ENCODE data around the gene INAVA. TPM values are rescaled to one million over a fixed set of nuclear protein-coding genes. Genes with fewer than 3 reads are reported as not detected.
"Not testable (repeated sequence)": the region's sequence is repeated elsewhere in the genome, so short reads cannot be mapped to it uniquely, and the experiment has no call there.

The INAVA gene
- polyA plus RNA-seq, 1 experiment = 0.16 TPM

DNA sequence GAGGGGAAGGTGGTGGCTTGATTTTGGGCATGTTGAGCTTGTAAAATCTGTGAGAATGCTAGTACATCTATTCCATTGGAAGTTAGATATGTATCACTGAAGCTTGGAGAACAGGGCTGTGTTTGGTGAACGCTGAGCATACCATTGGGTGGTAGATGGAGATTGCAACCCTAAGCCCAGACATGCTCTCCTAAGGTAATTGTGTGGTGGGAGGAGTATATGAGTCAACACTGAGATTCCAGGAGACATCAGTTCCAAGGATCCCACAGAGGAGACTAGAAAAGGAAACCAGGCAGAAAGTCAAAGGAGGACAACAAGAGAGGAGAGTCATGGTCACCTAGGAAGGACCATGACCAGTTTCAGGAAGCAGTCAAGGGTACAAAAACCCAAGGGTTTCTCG, 68.4 kb downstream of the INAVA start:
- Histone ChIP-seq H3K9me3 (ENCODE audit: control insufficient read depth, insufficient read depth, low read length) (no peaks in the 10 kb centered on the region), H3K4me3 (ENCODE audit: low read depth, low read length) (no peak overlapping the region), H3K27me3 (ENCODE audit: control insufficient read depth, insufficient read depth, low read length) (peaks cover 31% of the 10 kb centered on the region), H3K27ac (ENCODE audit: low read depth, low read length) (no peak overlapping the region)
- TF ChIP-seq, protein P1, sequence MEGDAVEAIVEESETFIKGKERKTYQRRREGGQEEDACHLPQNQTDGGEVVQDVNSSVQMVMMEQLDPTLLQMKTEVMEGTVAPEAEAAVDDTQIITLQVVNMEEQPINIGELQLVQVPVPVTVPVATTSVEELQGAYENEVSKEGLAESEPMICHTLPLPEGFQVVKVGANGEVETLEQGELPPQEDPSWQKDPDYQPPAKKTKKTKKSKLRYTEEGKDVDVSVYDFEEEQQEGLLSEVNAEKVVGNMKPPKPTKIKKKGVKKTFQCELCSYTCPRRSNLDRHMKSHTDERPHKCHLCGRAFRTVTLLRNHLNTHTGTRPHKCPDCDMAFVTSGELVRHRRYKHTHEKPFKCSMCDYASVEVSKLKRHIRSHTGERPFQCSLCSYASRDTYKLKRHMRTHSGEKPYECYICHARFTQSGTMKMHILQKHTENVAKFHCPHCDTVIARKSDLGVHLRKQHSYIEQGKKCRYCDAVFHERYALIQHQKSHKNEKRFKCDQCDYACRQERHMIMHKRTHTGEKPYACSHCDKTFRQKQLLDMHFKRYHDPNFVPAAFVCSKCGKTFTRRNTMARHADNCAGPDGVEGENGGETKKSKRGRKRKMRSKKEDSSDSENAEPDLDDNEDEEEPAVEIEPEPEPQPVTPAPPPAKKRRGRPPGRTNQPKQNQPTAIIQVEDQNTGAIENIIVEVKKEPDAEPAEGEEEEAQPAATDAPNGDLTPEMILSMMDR (IDR thresholded peaks at IDR 0.05; ENCODE audit: low read depth, low read length) = no peak
- CTCF ChIA-PET = interaction anchor here (1.3 kb wide), 1 partner anchor 9 kb away, joined by 7 read pairs; no protein-coding TSS in a partner anchor
- DNase-seq (ENCODE audit: low read depth, low spot score) = no peak
- POLR2A ChIA-PET = no interaction called here

DNA sequence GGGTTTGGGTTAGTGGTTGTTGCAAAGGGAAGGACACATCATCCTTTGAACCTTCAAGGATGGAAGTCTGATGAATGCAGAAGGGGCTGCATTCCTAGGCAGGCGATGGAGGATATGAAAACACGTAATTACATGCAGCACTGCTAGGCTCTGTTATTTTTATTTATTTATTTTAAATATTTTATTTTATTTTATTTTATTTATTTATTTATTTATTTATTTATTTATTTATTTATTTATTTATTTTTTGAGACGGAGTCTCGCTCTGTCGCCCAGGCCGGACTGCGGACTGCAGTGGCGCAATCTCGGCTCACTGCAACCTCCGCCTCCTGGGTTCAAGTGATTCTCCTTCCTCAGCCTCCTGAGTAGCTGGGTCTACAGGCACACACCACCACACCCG, 69.2 kb downstream of the INAVA start:
- POLR2A ChIA-PET; H3K4me3 ChIP-seq (ENCODE audit: low read depth, low read length); H3K27ac ChIP-seq (ENCODE audit: low read depth, low read length); DNase-seq (ENCODE audit: low read depth, low spot score); H3K9me3 ChIP-seq (ENCODE audit: control insufficient read depth, insufficient read depth, low read length): not testable (repeated sequence)
- CTCF ChIA-PET = interaction anchor here (0.7 kb wide), 1 partner anchor 12 kb away, joined by 3 read pairs; no protein-coding TSS in a partner anchor
- H3K27me3 ChIP-seq (ENCODE audit: control insufficient read depth, insufficient read depth, low read length) = peaks cover 27% of the 10 kb centered on the region

Small RNA genes lying within 50 kb of the gene (small RNA-seq; reads per million reads assigned to genes)
- gene RNU6-704P (ENCODE audit: insufficient read length, low read depth) = not detected

Other genes starting within 250 kb of the INAVA start
- 10.8 and 15.0 TPM in 2 replicates for gene DDX59, start 225.0 kb upstream of the INAVA start, polyA plus RNA-seq (2011; rRNA removed)
- 18.0 and 24.2 TPM in 2 replicates for gene CAMSAP2, start 156.0 kb upstream of the INAVA start, polyA plus RNA-seq (2011; rRNA removed)
- gene GPR25, start 21.9 kb upstream of the INAVA start, polyA plus RNA-seq (2011; rRNA removed) = not detected in 2 replicates
- gene KIF21B, start 128.8 kb downstream of the INAVA start, polyA plus RNA-seq (2011; rRNA removed) = 0.22 and 0.24 TPM in 2 replicates
- not detected in 2 replicates for gene CACNA1S, start 217.5 kb downstream of the INAVA start, polyA plus RNA-seq (2011; rRNA removed)
- not detected in 2 replicates for gene ASCL5, start 232.3 kb downstream of the INAVA start, polyA plus RNA-seq (2011; rRNA removed)